GM18870 (cell line): Measurements from ENCODE around the gene C2CD3.

Experiments
- ATAC-seq: cut with Tn5 transposase; IDR thresholded peaks from one replicate; pipeline ENCODE4 v1.9.1; 2021; ENCODE audit warnings: moderate library complexity; ENCODE audit not compliant: unreplicated experiment

The C2CD3 gene, protein sequence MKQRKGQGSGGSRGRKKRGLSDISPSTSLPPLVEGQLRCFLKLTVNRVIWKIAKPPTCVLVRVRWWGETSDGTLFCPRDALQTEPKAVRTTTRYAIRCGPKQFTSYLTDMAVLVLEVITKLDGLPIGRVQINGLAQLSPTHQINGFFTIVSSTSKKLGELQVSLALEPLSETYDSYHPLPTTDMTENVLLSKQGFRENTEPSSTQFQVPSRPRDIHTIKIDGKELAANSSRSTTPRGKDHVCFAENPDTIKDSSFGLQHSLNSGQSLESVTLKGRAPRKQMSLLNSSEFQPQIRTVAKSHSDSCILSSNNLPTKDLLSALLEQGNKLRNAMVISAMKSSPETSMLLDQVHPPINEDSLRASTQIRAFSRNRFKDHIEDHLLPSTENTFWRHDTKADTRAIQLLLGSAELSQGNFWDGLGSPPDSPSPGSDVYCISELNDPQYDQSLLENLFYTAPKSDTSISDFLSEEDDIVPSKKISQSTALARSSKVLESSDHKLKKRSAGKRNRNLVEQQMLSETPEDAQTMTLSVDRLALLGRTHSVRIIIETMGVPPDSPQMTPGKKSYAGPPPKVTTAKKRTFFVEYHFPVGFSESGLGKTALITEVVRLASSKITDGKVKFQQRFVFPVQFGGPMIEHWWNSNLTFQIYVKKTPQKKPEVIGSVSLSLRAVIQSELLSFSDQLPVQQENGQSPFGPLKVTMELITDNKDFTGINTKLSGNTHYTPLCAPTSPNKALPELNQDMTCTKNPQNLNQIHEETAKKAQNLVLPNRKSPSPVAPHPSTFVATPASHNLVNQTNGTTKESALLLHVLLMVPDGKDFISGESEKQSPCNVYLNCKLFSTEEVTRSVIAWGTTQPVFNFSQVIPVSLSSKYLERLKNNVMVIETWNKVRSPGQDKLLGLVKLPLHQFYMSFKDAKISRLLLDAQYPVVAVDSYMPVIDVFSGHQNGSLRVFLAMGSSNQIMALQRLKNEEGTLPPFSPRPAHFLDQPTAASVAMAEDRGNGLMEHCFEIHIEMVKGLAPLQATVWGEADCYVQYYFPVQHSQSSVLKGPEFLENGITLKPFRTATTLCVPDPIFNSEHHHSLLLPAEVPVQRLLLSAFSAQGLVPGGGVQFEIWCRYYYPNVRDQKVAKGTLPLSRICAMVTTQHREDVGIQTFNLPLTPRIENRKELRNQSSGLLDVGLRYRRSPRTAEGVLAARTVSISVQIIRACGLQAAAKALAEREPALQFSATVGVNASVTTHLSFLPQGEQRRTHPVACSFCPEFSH (N-terminal part only)

DNA sequence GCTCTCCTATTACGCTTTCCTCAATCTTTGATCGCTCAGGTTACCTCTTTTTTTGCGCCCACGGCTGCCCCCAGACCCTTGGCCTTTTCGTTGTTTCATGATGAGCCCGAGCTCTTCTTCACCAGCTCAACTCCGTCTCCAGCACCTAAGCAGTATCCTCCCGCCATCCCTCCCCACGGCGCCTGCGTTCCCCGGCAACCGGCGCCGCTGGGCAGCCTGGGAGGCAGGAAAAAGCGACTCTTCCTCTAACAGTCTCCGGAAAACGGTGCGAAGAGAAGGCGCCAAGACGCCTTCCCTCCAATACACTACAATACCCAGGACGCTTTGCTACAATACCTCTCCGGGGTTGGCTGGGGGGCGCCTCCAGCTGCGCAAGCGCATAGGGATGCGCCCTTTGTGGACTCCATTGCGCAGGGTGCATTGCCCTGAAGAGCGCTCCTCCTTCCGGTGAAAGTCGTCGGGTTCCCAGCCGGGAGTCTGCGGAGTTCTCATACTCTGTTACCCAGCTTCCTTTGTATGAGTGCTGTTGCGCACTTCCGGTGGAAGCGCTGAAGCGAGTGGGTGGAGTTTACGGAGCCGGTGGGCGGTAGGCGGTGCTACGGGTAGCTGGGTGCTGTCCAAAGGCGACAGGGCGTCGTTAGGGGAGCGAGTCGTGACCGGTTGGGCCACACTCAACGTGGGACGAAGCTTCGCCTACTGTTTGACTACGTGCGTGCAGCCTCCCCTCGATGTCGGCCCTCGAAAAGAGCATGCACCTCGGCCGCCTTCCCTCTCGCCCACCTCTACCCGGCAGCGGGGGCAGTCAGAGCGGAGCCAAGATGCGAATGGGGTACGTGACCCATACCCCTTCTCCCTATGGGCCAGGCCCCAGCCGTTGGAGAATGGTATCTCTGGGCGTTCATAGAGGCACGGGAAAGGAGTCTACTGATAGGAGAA, at the start of gene C2CD3, which contains the start of gene PPME1:
C2CD3 (minus strand) TSS at position 309 of the 936 bp plus-strand sequence; CDS start at position 99, 210 bp downstream.
PPME1 (plus strand) TSS at position 596 of the 936 bp plus-strand sequence; CDS start at position 729, 133 bp downstream.
- peak; percentile 96 for ATAC-seq

DNA sequence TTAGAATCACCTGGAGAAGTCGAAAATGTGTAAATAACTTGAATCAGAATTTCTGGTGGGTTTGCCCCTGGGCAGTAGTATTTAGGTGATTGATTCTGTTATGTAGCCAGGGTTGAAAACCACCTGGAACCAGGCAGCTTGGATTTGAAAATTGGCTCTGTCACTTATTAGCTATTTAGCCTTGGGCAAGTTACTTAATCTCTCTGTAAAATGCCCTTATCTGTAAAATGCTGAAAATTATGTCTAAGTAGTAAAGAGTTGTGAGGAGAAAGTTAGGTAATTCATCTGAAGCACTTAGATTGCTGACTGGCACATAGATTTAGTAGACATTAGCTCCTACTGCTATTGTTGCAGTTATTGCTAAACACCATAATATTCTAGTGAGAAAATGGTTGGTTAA, 49.6 kb upstream of the C2CD3 start:
- no peak for ATAC-seq

DNA sequence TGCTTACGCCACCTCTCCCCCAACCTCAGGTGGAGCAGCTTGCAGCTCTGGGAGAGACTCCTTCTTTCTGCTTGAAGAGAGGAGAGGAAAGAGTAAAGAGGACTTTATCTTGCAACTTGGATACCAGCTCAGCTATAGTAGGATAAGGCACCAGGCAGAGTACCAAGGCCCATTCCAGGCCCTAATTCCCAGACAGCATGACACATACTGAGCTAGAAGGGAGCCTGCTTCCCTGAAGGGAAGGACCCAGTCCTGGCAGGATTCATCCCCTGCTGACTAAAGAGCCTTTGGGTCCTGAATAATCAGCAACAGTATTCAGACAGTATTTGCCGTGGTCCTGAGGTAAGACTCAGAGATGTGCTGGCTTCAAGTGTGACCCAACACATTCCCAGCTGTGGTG, 41.7 kb upstream of the C2CD3 start:
- ATAC-seq = no peak

DNA sequence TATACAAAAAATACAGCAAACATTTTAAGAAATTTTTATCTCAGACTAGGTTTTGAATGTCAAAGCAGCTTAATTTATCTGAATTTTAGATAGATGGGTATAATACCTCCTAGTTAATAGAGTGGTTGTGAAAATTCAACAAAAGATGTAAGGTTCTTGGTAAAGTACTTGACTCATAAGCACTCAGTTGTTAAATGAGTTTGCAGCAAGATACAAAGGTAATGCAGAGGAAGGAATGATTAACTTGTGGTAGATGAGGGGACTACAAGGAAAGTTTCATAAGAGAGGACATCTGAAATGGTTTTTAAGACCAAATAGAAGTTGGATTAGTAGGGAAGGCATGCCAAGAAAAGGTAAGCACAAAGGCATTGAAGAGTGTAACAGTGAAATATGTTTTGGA, 37.7 kb upstream of the C2CD3 start:
- no peak for ATAC-seq

DNA sequence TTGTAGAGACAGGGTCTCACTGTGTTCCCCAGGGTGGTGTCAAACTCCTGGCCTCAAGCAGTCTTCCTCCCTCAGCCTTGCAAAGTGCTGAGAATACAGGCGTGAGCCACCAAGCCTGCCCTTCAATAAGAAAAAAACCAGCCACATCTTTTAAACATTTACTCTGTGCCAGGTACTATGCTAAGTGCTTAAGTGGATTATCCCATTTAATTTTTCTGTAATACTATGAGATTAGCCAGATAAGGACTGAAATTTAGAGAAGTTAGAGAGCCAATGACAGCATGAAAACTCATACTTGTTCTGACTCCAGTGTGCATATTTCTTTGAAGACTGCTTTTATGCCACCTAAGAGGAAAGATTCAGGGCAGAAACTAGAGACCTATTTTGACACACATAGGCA, 35.9 kb upstream of the C2CD3 start:
- ATAC-seq = no peak

DNA sequence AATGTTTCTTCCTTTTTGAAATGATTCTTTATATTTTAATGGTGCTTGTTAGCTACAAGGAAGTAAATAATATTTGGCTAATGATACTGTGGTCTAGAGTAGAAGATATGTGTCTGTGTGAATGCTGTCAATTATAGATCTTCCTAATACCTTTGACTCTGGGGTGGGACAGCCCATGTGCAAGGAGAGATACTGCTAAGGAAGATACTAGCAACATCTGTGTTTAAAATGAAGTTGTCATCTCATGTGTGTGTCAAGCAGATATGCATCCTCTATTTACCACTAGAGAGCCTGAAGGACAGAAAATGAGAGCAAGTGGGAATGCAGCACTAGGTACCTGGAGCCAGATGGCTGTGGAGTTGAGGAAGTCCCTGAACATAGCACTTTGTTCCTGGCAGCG, 34.4 kb upstream of the C2CD3 start:
- no peak for ATAC-seq

DNA sequence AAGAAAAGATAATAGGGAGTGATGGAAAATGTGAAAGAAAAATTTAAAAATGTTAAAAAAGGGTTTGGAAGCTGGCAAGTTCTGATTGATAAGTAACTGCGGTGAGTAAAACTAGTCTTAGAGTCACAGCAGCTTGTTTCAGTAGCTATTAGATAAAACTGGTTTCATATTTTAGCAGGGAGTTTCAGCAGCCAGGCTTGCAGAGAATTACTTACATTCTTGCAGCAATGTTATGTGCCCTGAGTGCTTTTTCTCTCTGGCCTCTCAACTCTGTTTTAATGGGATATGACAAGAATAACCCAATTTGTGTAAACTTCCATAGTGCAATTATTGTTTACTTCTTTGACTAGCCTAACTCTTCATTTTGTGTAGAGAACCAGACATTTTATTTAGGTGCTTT, 33.9 kb upstream of the C2CD3 start:
- no peak for ATAC-seq

DNA sequence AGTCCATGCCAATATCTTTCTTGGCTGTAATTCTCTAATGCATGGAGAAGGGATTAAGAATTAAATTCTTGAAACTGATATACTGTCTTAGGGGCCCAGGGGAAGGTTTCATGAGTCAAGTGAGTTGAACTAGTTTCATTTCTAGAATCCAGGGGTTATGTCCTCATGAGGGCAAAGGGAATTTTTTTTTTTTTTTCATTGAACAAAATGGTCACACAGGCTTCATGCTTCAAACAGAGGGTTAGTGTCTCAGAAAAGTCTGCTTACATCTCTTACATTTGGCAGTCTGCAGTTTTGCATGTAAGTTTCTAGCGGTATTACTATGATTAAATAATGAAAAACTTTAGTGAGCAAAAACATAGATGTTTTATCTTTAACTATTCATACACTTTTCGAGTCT, 33.2 kb upstream of the C2CD3 start:
- no peak for ATAC-seq

DNA sequence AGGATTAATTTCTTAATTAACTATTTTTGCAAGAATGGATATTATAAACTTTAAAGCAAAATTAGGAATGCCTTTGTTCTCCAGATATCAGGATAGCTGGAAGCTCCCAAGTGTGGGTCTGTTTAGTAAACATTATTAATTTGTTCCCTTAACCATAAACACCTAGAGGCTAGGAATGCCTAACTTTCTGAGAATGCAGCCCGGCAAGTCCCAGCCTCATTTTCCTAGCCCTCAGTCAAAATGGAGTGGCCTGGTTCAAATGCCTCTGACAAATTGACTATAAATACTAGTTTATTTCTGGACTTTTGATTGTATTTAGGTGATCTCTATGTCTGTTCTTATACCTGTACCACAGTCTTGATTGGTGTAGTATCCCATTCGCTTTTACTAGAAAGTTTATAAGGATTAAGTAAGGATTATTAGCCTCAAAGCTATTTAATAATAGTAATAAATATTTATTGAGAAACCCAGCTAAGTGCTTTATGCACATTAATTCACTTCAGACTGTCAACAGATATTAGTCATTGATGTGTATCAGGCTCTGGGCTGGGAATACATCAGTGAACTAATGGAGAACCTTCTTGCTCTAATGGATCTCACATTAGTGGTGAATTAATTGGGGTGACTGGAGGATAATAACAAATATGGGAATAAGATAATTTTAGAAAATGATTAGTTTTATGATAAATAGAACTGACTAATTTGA, 26.1 kb upstream of the C2CD3 start:
- no peak for ATAC-seq

DNA sequence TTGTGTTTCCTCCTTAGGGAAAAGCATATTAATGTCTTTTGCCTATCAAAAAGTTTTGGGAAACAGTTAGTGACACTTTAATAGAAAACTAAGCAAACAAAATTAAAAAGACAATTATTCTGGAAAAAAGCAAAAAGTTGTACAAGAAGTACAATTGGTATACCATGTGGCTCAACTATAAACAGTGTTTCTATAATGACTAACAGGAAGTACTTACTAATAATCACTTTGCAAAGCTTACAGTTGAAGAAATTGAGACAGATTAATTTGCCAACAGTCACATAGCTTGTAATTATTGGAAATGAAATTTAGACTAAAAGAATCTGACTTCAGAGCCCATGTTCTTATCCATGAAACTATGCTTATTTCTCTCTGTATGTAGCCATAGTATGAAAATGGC, 25.0 kb upstream of the C2CD3 start:
- no peak for ATAC-seq

DNA sequence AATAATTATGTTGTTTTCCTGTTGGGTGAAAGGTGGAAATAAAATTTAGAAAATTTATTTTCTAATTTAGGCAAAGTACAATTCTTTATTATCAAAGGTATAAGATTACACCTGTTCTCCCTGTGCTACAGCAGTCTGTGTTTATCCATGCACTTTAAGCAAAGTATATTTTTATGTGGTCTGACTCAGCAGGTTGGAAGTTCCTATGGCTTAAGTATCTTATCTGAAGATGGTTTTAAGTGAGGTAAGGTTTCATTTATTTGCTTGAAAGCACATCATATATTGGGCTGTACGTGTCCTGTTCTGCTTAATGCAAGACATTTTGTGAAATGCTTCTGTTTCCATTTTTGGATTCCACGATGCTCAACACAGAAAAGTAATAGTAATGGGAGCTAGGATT, 14.9 kb upstream of the C2CD3 start:
- ATAC-seq = no peak

DNA sequence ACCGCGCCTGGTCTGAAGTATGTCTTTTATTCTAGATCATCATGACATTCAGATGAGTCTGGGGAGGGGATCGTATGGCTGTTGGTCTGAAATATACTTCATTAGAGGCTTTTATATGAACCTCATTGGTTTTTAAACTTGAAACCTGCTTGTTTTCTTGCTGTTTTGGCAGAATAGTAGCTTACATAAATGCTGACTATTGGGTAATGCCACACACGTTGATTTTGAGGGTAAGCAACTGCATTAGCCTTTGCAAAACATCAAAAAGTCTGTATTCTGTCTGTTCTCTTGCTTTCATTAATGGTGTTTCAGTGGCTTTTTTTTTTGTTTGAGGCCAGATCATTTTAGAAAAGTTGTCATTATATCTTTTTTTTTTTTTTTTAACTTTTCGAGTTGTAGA, 14.5 kb upstream of the C2CD3 start:
- ATAC-seq = no peak

DNA sequence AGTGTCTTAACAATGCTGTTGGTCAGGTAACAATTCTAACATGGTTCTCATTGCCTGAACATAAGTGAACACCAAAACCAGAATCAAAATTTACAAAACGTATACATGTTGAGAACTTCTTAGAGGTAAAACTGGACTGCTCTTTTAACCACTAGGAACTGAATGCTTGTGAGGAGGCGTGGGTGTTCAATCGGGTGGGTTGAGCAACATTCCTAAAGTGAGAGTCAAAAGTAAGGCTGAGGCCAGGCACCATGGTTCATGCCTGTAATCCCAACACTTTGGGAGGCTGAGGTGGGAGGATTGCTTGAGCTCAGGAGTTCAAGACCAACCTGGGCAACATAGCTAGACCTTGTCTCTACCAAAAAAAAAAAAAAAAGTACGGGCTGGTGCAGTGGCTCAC, 11.8 kb upstream of the C2CD3 start:
- ATAC-seq = no peak

DNA sequence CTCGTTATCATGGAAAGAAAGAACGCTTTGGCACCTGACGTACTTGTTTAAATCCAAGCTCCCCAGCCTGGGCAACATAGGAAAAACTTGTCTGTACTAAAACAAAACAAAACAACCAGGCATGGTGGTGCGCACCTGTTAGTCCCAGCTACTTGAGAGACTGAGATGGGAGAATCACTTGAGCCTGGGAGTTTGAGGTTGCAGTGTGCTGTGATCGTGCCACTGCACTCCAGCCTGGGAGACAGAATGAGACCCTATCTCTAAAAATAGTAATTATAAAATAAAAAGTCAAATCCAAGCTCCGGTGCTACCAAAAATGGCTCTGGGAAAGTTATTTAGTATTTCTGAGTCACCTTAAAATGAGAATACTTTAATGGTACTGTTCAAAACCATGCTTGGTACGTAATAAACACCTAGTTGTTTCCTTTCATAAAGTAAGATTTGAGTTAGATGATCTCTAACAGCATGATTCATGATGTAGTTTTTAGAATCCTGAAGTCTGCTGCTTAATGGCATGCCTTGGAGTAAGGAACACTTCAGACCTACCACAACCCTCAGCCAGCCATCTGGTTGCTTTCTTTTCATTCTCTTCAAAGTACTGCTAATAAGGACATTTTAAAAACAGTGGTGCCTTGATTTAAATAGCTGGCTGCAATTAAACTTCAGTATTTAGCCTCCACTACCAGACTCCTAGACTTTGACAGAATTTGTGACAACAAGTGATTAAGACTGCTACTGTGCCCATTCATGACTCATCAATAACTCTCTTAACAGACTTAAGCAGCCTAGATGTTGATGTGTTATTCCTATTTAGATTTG, 8.6 kb upstream of the C2CD3 start:
- ATAC-seq = no peak

DNA sequence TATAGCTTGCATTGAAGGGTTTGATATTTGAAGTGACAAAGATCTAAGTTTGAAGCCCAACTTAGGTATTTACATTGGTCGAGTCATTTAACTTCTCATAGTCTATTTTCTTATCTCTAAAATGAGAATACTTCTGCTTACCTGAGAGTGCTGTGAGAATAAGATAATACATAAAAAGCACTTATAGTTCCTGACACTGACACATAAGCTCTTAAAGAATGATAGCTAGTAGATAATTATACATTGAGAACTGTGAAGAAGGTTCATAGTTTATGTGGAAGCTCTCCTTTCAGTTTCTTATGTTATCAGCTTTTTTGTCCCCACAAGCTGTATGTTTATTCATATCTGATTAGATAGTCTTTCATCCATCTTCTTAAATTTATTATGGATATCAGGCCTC, 5.1 kb upstream of the C2CD3 start:
- ATAC-seq = no peak

DNA sequence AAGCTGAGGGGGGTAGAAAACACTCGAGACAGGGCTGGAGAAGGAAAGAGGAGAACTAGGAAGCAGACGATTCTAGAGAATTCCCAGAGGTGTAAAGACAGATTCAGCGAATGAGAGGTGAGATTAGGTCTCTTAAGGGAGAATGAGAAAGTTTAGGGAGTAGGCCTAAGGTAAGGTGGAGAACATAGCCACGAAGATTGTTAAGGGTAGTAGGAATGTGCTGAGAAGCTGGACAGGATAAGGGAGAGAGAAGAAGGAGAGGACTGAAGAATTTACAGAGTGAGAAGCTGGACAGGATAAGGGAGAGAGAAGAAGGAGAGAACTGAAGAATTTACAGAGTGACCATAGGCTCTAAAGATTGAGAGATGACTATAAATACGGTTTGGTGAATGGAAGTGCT, 1.2 kb upstream of the C2CD3 start:
- ATAC-seq = no peak

DNA sequence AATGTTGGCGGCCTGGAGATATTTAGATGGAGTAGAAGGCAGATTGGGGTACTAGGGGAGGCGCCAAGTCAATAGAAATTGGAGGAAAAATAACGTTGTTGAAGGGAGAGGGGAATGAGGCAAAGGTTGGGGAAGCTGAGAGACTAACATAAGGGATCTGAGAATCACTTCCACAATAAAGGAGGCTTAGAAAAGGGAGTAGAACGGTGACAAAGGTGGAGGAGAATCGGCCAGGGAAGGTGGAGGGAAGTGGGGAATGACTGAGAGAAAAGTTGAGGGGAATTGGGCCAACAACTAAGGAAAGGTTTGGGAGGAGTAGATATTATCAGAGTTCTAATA, 797 bp upstream of the C2CD3 start:
- no peak for ATAC-seq

DNA sequence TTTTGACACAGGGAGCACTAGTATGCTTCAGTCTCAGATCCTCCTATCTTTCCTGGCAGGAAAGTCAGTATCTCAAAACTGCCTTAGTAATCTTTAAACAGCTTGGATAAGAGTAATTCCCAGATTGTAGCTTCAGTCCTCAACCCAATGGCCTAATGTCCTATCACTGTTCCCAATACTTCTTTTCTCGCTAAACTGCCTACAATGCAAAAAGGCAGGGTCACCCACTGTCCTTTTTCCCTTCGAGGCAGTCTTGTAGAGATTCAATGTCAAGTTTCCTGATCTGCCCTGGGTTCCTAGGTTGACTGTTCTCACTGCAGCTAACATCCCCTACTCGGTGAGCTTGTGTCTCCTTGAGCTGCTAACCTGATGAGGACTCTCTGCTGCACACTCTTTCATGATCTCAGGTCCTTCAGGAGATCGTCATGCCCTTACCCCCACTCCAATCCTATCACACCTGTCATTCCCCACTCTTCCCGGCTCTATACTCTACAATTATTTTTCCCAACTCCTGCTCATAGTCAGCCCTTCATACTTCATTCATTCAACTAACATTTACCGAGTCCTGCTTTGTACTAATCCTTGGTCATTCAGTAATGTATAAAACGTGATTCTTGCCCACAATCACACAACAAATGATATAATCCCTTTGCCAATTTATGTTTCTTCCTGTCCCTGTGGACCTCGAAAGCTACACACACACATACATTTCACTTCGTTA, 904 bp downstream of the C2CD3 start:
- ATAC-seq = no peak
